ENCODE data around the gene AMMECR1L.

DNA sequence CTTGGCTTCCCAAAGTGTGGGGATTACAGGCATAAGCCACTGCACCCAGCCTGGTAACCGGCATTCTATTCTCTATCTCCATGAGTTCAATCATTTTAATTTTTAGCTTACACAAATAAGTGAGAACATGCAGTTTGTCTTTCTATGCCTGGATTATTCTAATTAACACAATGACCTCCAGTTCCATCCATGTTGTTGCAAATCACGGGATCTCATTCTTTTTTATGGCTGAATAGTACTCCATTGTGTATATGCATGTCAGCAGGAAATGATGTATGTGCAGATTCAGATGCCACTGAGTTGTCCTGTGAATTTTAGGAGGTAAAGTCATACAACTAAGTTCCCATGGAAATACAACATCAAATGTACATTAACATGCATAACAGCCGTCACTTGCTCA lies 24.7 kb upstream of the AMMECR1L start:
- TF ChIP-seq EZH2 (IDR thresholded peaks at IDR 0.05; ENCODE audit: borderline replicate concordance, control insufficient read depth, low read depth, low read length) = no peak
- TF ChIP-seq, protein P1, sequence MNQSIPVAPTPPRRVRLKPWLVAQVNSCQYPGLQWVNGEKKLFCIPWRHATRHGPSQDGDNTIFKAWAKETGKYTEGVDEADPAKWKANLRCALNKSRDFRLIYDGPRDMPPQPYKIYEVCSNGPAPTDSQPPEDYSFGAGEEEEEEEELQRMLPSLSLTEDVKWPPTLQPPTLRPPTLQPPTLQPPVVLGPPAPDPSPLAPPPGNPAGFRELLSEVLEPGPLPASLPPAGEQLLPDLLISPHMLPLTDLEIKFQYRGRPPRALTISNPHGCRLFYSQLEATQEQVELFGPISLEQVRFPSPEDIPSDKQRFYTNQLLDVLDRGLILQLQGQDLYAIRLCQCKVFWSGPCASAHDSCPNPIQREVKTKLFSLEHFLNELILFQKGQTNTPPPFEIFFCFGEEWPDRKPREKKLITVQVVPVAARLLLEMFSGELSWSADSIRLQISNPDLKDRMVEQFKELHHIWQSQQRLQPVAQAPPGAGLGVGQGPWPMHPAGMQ (IDR thresholded peaks at IDR 0.05; ENCODE audit: borderline replicate concordance) = no peak
- TF ChIP-seq, protein P2, sequence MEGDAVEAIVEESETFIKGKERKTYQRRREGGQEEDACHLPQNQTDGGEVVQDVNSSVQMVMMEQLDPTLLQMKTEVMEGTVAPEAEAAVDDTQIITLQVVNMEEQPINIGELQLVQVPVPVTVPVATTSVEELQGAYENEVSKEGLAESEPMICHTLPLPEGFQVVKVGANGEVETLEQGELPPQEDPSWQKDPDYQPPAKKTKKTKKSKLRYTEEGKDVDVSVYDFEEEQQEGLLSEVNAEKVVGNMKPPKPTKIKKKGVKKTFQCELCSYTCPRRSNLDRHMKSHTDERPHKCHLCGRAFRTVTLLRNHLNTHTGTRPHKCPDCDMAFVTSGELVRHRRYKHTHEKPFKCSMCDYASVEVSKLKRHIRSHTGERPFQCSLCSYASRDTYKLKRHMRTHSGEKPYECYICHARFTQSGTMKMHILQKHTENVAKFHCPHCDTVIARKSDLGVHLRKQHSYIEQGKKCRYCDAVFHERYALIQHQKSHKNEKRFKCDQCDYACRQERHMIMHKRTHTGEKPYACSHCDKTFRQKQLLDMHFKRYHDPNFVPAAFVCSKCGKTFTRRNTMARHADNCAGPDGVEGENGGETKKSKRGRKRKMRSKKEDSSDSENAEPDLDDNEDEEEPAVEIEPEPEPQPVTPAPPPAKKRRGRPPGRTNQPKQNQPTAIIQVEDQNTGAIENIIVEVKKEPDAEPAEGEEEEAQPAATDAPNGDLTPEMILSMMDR (IDR thresholded peaks at IDR 0.05 in 2 of 3, conservative IDR thresholded peaks at IDR 0.05 in 1 of 3; ENCODE audit: control insufficient read depth in 2 of 3, extremely low read depth in 1 of 3, insufficient read depth in 1 of 3, low read depth in 3 of 3, low read length in 3 of 3) = no peak
- TF ChIP-seq KDM1A (IDR thresholded peaks at IDR 0.05; ENCODE audit: borderline replicate concordance) = no peak
